ENCODE data around the gene PRXL2C.

The PRXL2C gene

DNA sequence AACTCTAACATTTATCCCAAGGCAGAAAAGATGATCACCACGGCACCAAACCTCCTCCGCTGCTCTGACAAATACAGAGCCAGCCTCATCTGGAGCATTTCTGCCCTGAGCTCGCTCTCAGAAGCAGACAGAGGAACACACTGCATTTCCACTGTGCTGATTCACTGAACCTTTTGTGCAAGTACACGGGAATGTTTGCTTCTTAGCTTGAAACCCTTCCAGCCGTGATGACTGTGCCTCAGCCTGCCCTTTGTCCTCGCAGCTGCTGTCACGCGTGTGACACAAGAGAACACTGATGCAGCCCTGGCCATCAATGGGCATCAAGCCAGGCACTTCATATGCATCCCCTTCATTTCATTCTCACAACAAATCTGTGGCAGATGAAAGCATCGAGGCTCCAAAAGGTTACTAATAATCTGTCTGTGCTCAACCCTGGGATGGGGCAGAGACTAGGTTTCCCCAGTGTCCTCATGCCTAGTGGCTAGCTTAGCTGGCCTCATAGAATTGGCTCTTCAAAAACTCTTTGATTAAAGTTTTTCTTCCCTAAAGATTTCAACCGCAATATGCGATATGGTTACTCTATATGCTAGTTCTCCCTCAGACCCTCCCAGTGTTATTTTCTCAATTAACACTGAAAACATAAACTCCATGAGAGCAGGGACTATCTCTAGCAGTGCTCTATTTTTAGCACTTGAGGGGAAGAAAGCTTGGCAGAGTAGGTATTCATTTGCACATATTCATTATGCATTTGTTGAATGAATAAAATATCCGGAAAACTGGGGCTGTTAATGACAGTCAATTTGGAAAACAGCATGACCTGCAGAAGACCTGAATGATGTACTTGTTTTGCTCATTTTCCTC, 42.8 kb downstream of the PRXL2C start:
- DNase-seq (ENCODE audit: low spot score) = no peak

DNA sequence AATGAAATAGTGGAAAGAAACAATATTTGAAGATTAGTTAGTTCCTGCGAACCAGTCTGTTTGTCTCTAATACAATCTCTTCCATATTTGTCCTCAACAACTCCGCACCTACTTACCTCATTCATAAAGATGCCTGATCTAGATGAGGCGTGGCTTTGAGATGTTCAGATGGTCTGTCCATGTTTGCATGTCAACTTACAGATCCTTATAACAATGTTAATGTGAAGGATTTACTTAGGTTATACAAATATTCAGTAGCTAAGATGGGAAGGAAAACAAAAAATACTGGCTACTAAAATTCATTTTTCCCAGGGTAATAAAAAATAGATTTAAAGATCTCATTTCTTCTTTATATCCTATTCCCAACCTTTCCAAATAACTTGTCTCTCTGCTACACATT, 43.8 kb downstream of the PRXL2C start:
- DNase-seq (ENCODE audit: low spot score) = no peak

DNA sequence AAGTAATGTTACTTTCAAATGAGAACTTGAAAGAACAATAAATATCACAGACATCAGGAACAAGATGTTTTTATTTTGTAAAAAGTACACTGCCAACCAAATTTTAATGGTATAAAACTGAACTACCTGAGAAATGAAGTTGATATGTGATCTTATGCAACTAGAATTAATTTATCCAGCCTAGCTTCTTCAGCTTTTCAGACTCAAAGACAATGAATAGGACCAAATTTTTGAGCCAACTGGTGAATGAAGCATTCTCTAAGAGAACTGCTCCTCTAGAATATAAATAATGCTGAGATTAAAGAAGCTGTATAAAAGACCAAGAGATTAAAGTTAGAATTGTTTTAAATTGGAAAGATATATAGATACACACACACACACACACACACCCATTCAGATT, 45.4 kb downstream of the PRXL2C start:
- no peak for DNase-seq (ENCODE audit: low spot score)

DNA sequence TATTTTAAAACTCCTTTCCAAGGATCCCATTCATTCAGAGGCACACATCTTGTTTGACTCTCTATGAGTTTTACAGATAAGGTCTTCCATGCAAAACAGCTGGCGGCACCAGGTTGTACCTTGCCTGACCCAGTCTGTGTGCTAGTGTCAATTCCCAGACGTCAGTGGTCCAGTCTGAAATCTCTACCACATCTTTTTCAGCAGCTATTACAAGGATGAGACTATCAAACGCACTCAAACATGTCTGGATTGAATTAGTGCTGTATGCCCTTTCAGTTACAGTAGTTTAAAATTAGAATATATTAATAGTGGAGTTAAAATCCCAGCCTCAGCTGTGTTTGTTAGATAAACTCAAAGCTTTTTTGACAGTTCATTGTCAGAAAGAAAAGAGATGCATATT, 47.1 kb downstream of the PRXL2C start:
- DNase-seq (ENCODE audit: low spot score) = no peak

DNA sequence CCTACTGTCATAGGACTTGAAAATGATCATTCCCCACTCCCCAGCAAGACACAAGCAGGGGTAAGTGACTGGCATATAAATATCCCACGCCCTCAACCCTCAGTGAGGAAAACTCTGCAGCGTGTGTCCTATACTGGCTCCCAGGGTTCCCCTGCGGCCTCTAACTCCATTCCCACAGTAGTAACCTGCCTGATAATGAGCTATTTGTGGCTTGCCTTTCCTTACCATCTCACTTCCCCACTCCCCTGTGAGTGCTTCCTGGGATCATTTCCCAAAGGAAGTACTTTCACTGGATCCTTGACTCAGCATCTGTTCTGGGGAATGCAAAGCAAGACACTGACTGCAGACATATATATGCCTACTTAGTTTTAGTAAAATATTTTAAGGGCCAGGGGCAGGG, 49.8 kb downstream of the PRXL2C start:
- no peak for DNase-seq (ENCODE audit: low spot score)

DNA sequence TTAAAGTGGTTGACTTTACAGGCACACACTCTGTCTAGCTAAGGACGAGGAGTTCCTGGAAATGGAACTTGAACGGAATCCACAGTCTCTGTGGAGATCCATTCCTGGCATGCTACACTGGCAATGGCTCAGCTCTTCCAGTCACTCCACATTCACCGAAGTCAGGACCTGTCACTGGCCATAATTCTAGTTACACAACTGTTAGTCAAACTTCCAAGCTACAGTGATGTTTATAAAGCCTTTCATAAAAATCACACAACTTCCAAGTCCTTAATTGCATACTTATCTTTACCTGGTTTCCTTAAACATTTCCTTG, 51.2 kb downstream of the PRXL2C start:
- no peak for DNase-seq (ENCODE audit: low spot score)

DNA sequence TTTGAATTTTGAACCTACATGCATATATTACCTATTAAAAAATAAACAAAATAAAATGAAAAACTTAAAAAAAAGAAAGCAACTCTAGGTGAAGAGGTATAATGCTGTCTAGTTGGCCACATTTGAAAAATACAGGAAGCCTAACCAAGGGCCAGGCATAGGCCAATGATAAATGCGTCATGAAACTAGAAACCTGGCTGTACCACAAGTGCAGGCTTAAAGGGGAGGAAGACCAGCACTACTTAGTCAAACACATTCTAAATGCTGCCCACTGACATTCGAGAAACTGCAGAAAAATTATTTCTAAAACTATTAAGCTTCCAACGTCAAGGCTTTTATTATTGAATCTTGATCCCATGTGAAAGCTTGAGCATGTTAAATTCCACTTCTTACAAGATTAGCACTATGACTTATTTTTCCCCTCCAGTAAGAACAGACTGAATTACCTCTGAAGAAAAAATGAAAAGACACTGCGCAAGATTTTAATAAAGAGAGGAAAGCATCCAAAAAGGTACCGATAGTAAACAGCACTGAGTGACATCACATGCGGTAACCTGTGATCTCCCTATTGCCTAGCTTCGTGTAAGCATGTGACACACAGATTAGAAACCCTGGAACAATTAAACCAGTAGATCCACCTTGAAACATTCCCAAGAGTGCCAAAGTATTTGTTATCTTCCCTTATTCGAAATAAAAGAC, 51.7 kb downstream of the PRXL2C start:
- no peak for DNase-seq (ENCODE audit: low spot score)

DNA sequence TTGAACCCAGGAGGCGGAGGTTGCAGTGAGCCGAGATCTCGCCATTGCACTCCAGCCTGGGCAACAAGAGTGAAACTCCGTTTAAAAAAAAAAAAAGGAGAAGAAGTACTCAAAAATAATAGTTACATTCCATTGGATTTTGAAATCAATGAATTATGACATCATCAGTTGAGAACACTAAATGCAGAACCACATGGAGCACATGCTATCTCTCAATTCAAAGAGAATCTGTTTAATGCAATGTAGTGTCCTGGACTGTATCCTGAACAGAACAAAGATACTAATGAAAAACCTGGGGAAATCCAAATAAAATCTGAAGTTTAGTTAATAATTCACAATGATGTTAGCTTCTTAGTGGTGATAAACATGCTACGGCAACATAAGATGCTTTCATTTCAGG, 55.8 kb downstream of the PRXL2C start:
- DNase-seq (ENCODE audit: low spot score) = no peak

DNA sequence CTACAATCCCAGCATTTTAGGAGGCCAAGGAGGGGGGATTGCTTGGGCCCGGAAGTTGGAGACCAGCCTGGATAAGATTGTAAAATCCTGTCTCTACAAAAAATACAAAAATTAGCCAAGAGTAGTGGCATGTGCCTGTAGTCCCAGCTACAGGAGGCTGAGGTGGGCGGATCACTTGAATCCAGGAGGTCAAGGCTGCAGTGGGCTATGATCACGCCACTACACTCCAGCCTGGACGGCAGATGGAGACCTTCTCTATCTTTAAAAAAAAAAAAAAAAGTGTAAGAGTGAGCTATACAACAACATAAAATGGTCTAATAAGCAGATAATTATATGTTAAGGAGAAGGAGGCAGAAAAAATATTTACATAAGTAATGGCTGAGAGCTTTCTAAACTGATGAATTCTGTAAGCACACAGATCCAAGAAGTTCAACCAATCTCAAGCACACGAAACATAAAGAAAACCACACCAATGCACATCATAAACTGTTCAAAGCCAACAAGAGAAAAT, 58.5 kb downstream of the PRXL2C start:
- no peak for DNase-seq (ENCODE audit: low spot score)
